Smooth muscle cell of the brain vasculature (primary cell): Measurements from ENCODE around the gene INTS1.

ENCODE experiments used
- DNase-seq: peaks from one replicate; pipeline ENCODE4 v3.0.0-alpha.2; 2012; ENCODE audit warnings: low read depth, low spot score

INTS1 gene

GRCh38 chr7:1542841-1543747, 38.9 kb upstream of the INTS1 start:
- no peak for DNase-seq

- no peak for DNase-seq
Observed at GRCh38 chr7:1542329-1542728, 38.1 kb upstream of the INTS1 start.

GRCh38 chr7:1541431-1542162, 37.4 kb upstream of the INTS1 start:
- no peak for DNase-seq

- no peak for DNase-seq
Observed at GRCh38 chr7:1540776-1541271, 36.6 kb upstream of the INTS1 start.

- DNase-seq: no peak
Observed at GRCh38 chr7:1539882-1540775, 35.9 kb upstream of the INTS1 start.

- DNase-seq: no peak
Observed at GRCh38 chr7:1539181-1539881, 35.1 kb upstream of the INTS1 start.

- no peak for DNase-seq
Observed at GRCh38 chr7:1538544-1539180, 34.5 kb upstream of the INTS1 start.

- peak; percentile 54 for DNase-seq
Observed at GRCh38 chr7:1537535-1538412, 33.6 kb upstream of the INTS1 start.

- peak; percentile 96 for DNase-seq
Observed at GRCh38 chr7:1536743-1537534, 32.8 kb upstream of the INTS1 start.

- DNase-seq: no peak
Observed at GRCh38 chr7:1536455-1536742, 32.2 kb upstream of the INTS1 start.

GRCh38 chr7:1535701-1536454, 31.7 kb upstream of the INTS1 start:
- no peak for DNase-seq

GRCh38 chr7:1535100-1535458, 30.9 kb upstream of the INTS1 start:
- DNase-seq: no peak

- DNase-seq: no peak
Observed at GRCh38 chr7:1534330-1535099, 30.3 kb upstream of the INTS1 start.

- DNase-seq: no peak
Observed at GRCh38 chr7:1533547-1534329, 29.5 kb upstream of the INTS1 start.

- DNase-seq: no peak
Observed at GRCh38 chr7:1533255-1533546, 29.0 kb upstream of the INTS1 start.

GRCh38 chr7:1532456-1533254, 28.5 kb upstream of the INTS1 start:
- peak; percentile 57 for DNase-seq
